BLaER1 (cell line): ENCODE data around the gene STRN.
"Not testable (repeated sequence)": the region's sequence is repeated elsewhere in the genome, so short reads cannot be mapped to it uniquely, and the experiment has no call there.

Experiments
- H3K27ac ChIP-seq: shearing (Covaris generic); formaldehyde crosslinking; 2 replicates; pipeline ENCODE4 v1.8.1; 2022
- H3K27me3 ChIP-seq: shearing (Covaris generic); formaldehyde crosslinking; 2 replicates; pipeline ENCODE4 v1.8.1; 2022
- H3K36me3 ChIP-seq: shearing (Covaris generic); formaldehyde crosslinking; 2 replicates; pipeline ENCODE4 v1.8.1; 2022
- H3K4me1 ChIP-seq: shearing (Covaris generic); formaldehyde crosslinking; 2 replicates; pipeline ENCODE4 v1.8.1; 2022
- H3K4me2 ChIP-seq: shearing (Covaris generic); formaldehyde crosslinking; 2 replicates; pipeline ENCODE4 v1.8.1; 2022
- H3K4me3 ChIP-seq: shearing (Covaris generic); formaldehyde crosslinking; 2 replicates; pipeline ENCODE4 v1.8.1; 2022
- H3K9ac ChIP-seq: shearing (Covaris generic); formaldehyde crosslinking; 2 replicates; pipeline ENCODE4 v1.8.1; 2022
- H3K9me3 ChIP-seq: shearing (Covaris generic); formaldehyde crosslinking; 2 replicates; pipeline ENCODE4 v1.8.1; 2022
- H4K20me1 ChIP-seq: shearing (Covaris generic); formaldehyde crosslinking; 2 replicates; pipeline ENCODE4 v1.8.1; 2022
- Cebpa-rat ChIP-seq: shearing (Covaris generic); IDR thresholded peaks from 2 replicates; pipeline ENCODE4 v1.8.1; 2022

Gene STRN

GRCh38 chr2:36849265-36849664 lies 117.1 kb downstream of the STRN start:
- H3K9ac ChIP-seq = no peak overlapping the region
- H3K4me1 ChIP-seq = no peaks in the 10 kb centered on the region
- H3K36me3 ChIP-seq = peaks cover 55% of the 10 kb centered on the region
- no peaks in the 10 kb centered on the region for H3K27me3 ChIP-seq
- H4K20me1 ChIP-seq = no peaks in the 10 kb centered on the region
- no peak overlapping the region for H3K4me2 ChIP-seq
- H3K27ac ChIP-seq = no peak overlapping the region
- H3K4me3 ChIP-seq = no peak overlapping the region
- no peak for TF ChIP-seq Cebpa-rat
- H3K9me3 ChIP-seq = no peaks in the 10 kb centered on the region

- Histone ChIP-seq H3K4me2 (no peak overlapping the region), H4K20me1 (no peaks in the 10 kb centered on the region), H3K9ac (no peak overlapping the region), H3K4me3 (no peak overlapping the region), H3K9me3 (no peaks in the 10 kb centered on the region), H3K36me3 (peaks cover 20% of the 10 kb centered on the region), H3K4me1 (no peaks in the 10 kb centered on the region), H3K27ac (no peak overlapping the region), H3K27me3 (no peaks in the 10 kb centered on the region)
- no peak for TF ChIP-seq Cebpa-rat
Observed at GRCh38 chr2:36843838-36844237, 122.5 kb downstream of the STRN start.

- Histone ChIP-seq H3K4me1 (no peaks in the 10 kb centered on the region), H3K36me3 (peaks cover 5% of the 10 kb centered on the region; the same call in 1 of the 2 replicates), H3K4me3 (no peak overlapping the region), H4K20me1 (no peaks in the 10 kb centered on the region), H3K4me2 (no peak overlapping the region), H3K27me3 (no peaks in the 10 kb centered on the region), H3K9me3 (no peaks in the 10 kb centered on the region), H3K9ac (no peak overlapping the region), H3K27ac (no peak overlapping the region)
- no peak for TF ChIP-seq Cebpa-rat
Observed at GRCh38 chr2:36839976-36840617, 126.2 kb downstream of the STRN start.

GRCh38 chr2:36834731-36835524 lies 131.4 kb downstream of the STRN start:
- H3K4me1 ChIP-seq = no peaks in the 10 kb centered on the region
- no peak overlapping the region for H3K4me2 ChIP-seq
- no peak overlapping the region for H3K27ac ChIP-seq
- H3K27me3 ChIP-seq = no peaks in the 10 kb centered on the region
- H3K4me3 ChIP-seq = no peak overlapping the region
- no peak for TF ChIP-seq Cebpa-rat
- no peak overlapping the region for H3K9ac ChIP-seq
- no peaks in the 10 kb centered on the region for H4K20me1 ChIP-seq
- H3K36me3 ChIP-seq = no peaks in the 10 kb centered on the region
- 0 out of 2 replicates have a peak, but pooled peaks cover 8% of the 10 kb centered on the region for H3K9me3 ChIP-seq

GRCh38 chr2:36834203-36834602 lies 132.1 kb downstream of the STRN start:
- Histone ChIP-seq H3K27ac (no peak overlapping the region), H3K9me3 (0 out of 2 replicates have a peak, but pooled peaks cover 8% of the 10 kb centered on the region), H3K4me1 (0 out of 2 replicates have a peak, but pooled peaks cover 1% of the 10 kb centered on the region), H3K27me3 (no peaks in the 10 kb centered on the region), H3K36me3 (no peaks in the 10 kb centered on the region), H3K4me2 (no peak overlapping the region), H3K9ac (no peak overlapping the region), H3K4me3 (no peak overlapping the region), H4K20me1 (no peaks in the 10 kb centered on the region)
- no peak for TF ChIP-seq Cebpa-rat

GRCh38 chr2:36831185-36831584 lies 135.2 kb downstream of the STRN start:
- Histone ChIP-seq H3K9me3 (0 out of 2 replicates have a peak, but pooled peaks cover 8% of the 10 kb centered on the region), H3K4me2 (no peak overlapping the region), H3K27ac (no peak overlapping the region), H3K4me3 (no peak overlapping the region), H3K36me3 (no peaks in the 10 kb centered on the region), H3K9ac (no peak overlapping the region), H3K4me1 (0 out of 2 replicates have a peak, but pooled peaks cover 6% of the 10 kb centered on the region), H3K27me3 (no peaks in the 10 kb centered on the region), H4K20me1 (no peaks in the 10 kb centered on the region)
- no peak for TF ChIP-seq Cebpa-rat

GRCh38 chr2:36824683-36825082 lies 141.7 kb downstream of the STRN start:
- not testable (repeated sequence) for H3K9ac ChIP-seq, H3K4me2 ChIP-seq, H3K9me3 ChIP-seq, H3K27ac ChIP-seq, H3K4me3 ChIP-seq, H3K27me3 ChIP-seq, H4K20me1 ChIP-seq, H3K4me1 ChIP-seq, H3K36me3 ChIP-seq

- H3K36me3 ChIP-seq = no peaks in the 10 kb centered on the region
- H3K9me3 ChIP-seq = no peaks in the 10 kb centered on the region
- no peak overlapping the region for H3K4me3 ChIP-seq
- TF ChIP-seq Cebpa-rat = no peak
- H3K4me2 ChIP-seq = no peak overlapping the region; the same call in 1 of the 2 replicates
- no peaks in the 10 kb centered on the region for H3K27me3 ChIP-seq
- no peak overlapping the region for H3K9ac ChIP-seq
- no peaks in the 10 kb centered on the region for H4K20me1 ChIP-seq
- H3K4me1 ChIP-seq = 0 out of 2 replicates have a peak, but pooled peaks cover 5% of the 10 kb centered on the region
- H3K27ac ChIP-seq = no peak overlapping the region
Observed at GRCh38 chr2:36824273-36824672, 142.1 kb downstream of the STRN start.

- Histone ChIP-seq H3K4me3 (no peak overlapping the region), H4K20me1 (no peaks in the 10 kb centered on the region), H3K4me2 (no peak overlapping the region; the same call in 1 of the 2 replicates), H3K27me3 (no peaks in the 10 kb centered on the region), H3K9me3 (no peaks in the 10 kb centered on the region), H3K36me3 (no peaks in the 10 kb centered on the region), H3K4me1 (0 out of 2 replicates have a peak, but pooled peaks cover under 1% of the 10 kb centered on the region), H3K9ac (no peak overlapping the region), H3K27ac (no peak overlapping the region)
- no peak for TF ChIP-seq Cebpa-rat
Observed at GRCh38 chr2:36823862-36824261, 142.5 kb downstream of the STRN start.

GRCh38 chr2:36820942-36821605 lies 145.3 kb downstream of the STRN start:
- Histone ChIP-seq H3K27ac (no peak overlapping the region), H4K20me1 (no peaks in the 10 kb centered on the region), H3K9ac (no peak overlapping the region), H3K27me3 (no peaks in the 10 kb centered on the region), H3K4me1 (no peaks in the 10 kb centered on the region), H3K4me2 (no peak overlapping the region), H3K9me3 (no peaks in the 10 kb centered on the region), H3K4me3 (no peak overlapping the region), H3K36me3 (no peaks in the 10 kb centered on the region)
- no peak for TF ChIP-seq Cebpa-rat
